PFSK-1 (cell line): ENCODE results near the gene FOXF2.

Experiments
- FOXP2 ChIP-seq: optimal IDR thresholded peaks from 2 replicates; pipeline ENCODE3; 2011; ENCODE audit warnings: borderline replicate concordance, control low read depth, inconsistent platforms; ENCODE audit not compliant: insufficient read depth; ENCODE audit errors: extremely low read length, extremely low read depth
- POLR2AphosphoS5 ChIP-seq: IDR thresholded peaks from 2 replicates; pipeline ENCODE4 v1.6.1; 2012; ENCODE audit warnings: low read depth, mild to moderate bottlenecking, control low read depth, low read length, moderate library complexity
- REST ChIP-seq, 2 experiments: IDR thresholded peaks; 2 replicates each; pipeline versions ENCODE4 v1.6.1 to v1.8.0; 2011 to 2012; ENCODE audit warnings: low read depth in 2 of 2, low read length in 2 of 2, control low read depth in 1 of 2, inconsistent platforms in 1 of 2, mild to moderate bottlenecking in 1 of 2, moderate library complexity in 1 of 2; ENCODE audit not compliant: insufficient read depth in 1 of 2
- SIN3A ChIP-seq: IDR thresholded peaks from 2 replicates; pipeline ENCODE4 v1.6.1; 2012; ENCODE audit warnings: mild to moderate bottlenecking, low read length, moderate library complexity, borderline replicate concordance; ENCODE audit not compliant: insufficient read depth
- TAF1 ChIP-seq: IDR thresholded peaks from 2 replicates; pipeline ENCODE4 v1.6.1; 2012; ENCODE audit warnings: low read length, control low read depth, borderline replicate concordance; ENCODE audit not compliant: insufficient read depth

Gene FOXF2

GRCh38 chr6:1379788-1380147 lies 9.6 kb upstream of the FOXF2 start:
- TF ChIP-seq POLR2AphosphoS5 (no peak), SIN3A (no peak), REST (IDR thresholded peaks at IDR 0.05; ENCODE audit: insufficient read depth in 1 of 2, low read depth in 2 of 2, low read length in 2 of 2) (no peak), FOXP2 (no peak), TAF1 (no peak)

- TF ChIP-seq FOXP2 (no peak), SIN3A (no peak), TAF1 (no peak), REST (IDR thresholded peaks at IDR 0.05; ENCODE audit: insufficient read depth in 1 of 2, low read depth in 2 of 2, low read length in 2 of 2) (no peak), POLR2AphosphoS5 (no peak)
Measured at GRCh38 chr6:1380625-1381427, 8.6 kb upstream of the FOXF2 start.

- no peak for TF ChIP-seq SIN3A
- no peak for TF ChIP-seq POLR2AphosphoS5
- no peak for TF ChIP-seq REST (IDR thresholded peaks at IDR 0.05; ENCODE audit: insufficient read depth in 1 of 2, low read depth in 2 of 2, low read length in 2 of 2)
- TF ChIP-seq TAF1: no peak
- no peak for TF ChIP-seq FOXP2
Measured at GRCh38 chr6:1381481-1382330, 7.7 kb upstream of the FOXF2 start.

- TF ChIP-seq POLR2AphosphoS5 (no peak), REST (IDR thresholded peaks at IDR 0.05; ENCODE audit: insufficient read depth in 1 of 2, low read depth in 2 of 2, low read length in 2 of 2) (no peak), TAF1 (no peak), SIN3A (no peak), FOXP2 (no peak)
Measured at GRCh38 chr6:1382331-1382882, 7.0 kb upstream of the FOXF2 start.
